ENCODE data around the gene GJA9.

The GJA9 gene

DNA sequence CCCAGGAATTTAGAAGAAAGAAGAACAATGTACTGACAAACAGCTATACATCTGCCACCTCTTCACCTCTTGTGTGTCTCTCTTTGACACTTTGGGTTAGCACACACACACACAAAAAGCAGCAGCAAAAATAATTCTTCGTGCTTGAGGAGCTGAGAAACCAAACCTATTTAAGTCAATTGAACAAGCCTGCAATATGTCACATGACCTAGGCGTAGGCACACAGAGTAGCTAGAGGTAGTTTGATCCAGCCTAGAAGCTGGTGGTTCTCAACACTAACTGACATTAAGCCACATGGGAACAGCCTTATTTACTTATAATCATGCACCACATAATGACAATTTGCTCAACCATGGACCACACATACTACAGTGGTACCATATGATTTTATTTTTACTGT is 54.1 kb downstream of the GJA9 start:
- ChIA-PET CTCF (interaction anchor here (0.8 kb wide), 1 partner anchor 690 kb away, joined by 3 read pairs; no protein-coding TSS in a partner anchor), POLR2A (ENCODE audit: low non-redundant PET) (interaction anchor here (0.6 kb wide), 1 partner anchor 487 kb away, joined by 3 read pairs; no protein-coding TSS in a partner anchor)
- H3K27ac ChIP-seq: no peak overlapping the region
- DNase-seq (ENCODE audit: low spot score): no peak
- TF ChIP-seq, protein P1, sequence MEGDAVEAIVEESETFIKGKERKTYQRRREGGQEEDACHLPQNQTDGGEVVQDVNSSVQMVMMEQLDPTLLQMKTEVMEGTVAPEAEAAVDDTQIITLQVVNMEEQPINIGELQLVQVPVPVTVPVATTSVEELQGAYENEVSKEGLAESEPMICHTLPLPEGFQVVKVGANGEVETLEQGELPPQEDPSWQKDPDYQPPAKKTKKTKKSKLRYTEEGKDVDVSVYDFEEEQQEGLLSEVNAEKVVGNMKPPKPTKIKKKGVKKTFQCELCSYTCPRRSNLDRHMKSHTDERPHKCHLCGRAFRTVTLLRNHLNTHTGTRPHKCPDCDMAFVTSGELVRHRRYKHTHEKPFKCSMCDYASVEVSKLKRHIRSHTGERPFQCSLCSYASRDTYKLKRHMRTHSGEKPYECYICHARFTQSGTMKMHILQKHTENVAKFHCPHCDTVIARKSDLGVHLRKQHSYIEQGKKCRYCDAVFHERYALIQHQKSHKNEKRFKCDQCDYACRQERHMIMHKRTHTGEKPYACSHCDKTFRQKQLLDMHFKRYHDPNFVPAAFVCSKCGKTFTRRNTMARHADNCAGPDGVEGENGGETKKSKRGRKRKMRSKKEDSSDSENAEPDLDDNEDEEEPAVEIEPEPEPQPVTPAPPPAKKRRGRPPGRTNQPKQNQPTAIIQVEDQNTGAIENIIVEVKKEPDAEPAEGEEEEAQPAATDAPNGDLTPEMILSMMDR (conservative IDR thresholded peaks at IDR 0.05; ENCODE audit: low read depth): no peak

DNA sequence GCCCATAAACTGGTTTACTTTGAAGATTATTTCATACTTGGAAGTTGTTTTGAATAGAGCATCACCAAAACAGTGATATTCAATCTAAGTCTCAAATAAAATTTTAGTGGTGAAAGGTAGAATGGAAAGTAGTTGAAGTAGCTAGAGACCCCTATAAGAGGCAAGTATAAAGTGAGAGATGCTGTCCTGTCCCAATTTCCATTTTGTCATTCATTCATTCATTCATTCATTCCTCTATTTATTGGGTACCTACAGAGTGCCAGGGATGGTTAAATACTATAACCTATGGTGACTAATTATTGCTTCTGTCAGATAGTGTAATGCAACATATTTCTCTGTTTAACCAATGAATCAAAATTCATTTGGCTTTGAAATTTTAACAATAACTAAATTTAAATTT is 54.5 kb downstream of the GJA9 start:
- no peak overlapping the region for H3K27ac ChIP-seq
- ChIA-PET POLR2A (ENCODE audit: low non-redundant PET) (interaction anchor here (0.6 kb wide), 1 partner anchor 486 kb away, joined by 3 read pairs; no protein-coding TSS in a partner anchor), CTCF (no interaction called here)
- no peak for DNase-seq (ENCODE audit: low spot score)
- TF ChIP-seq, protein P1 (conservative IDR thresholded peaks at IDR 0.05; ENCODE audit: low read depth): no peak

DNA sequence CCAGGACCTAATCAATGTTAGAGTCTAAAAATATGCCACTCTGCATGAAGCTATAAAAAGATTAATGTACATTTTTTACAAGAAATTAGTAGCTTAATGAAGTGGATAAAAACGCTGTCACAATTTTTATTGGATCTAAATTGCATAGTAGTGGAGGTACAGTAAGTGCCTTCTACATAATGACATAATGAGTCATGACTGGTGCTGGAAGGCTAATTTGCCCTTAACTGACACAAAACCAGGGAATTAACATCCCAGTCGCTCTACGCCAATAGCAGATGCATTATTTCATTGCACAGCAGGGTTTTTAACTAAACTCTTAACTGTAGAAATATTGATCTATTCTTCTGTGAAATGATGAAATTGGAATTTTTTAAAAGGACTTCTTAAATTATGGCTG is 55.1 kb downstream of the GJA9 start:
- no peak for DNase-seq (ENCODE audit: low spot score)
- ChIA-PET POLR2A (ENCODE audit: low non-redundant PET) (no interaction called here), CTCF (interaction anchor here (0.6 to 0.7 kb wide), 2 partner anchors 26 to 181 kb away, joined by 3 read pairs; no protein-coding TSS in a partner anchor)
- H3K27ac ChIP-seq: no peak overlapping the region
- TF ChIP-seq, protein P1 (conservative IDR thresholded peaks at IDR 0.05; ENCODE audit: low read depth): no peak
